ENCODE measurements around the gene SPDYE16. TPM values are rescaled to one million over a fixed set of nuclear protein-coding genes. Genes with fewer than 3 reads are reported as not detected.
"Not testable (repeated sequence)": the region's sequence is repeated elsewhere in the genome, so short reads cannot be mapped to it uniquely, and the experiment has no call there.

The SPDYE16 gene
- not detected in 2 replicates for total RNA-seq (2014; rRNA removed; shearing (Covaris generic))

- DNase-seq (ENCODE audit: low spot score): not testable (repeated sequence)
These were observed at the start of gene SPDYE16 for GRCh38 chr7:76543197-76543596. TSS of gene SPDYE16 (minus strand) at chr7:76543297. CDS start at chr7:76541459, 1,838 bp downstream.

- DNase-seq (ENCODE audit: low spot score): not testable (repeated sequence)
These were observed 49.6 kb upstream of the SPDYE16 start for GRCh38 chr7:76592694-76593093.

DNA sequence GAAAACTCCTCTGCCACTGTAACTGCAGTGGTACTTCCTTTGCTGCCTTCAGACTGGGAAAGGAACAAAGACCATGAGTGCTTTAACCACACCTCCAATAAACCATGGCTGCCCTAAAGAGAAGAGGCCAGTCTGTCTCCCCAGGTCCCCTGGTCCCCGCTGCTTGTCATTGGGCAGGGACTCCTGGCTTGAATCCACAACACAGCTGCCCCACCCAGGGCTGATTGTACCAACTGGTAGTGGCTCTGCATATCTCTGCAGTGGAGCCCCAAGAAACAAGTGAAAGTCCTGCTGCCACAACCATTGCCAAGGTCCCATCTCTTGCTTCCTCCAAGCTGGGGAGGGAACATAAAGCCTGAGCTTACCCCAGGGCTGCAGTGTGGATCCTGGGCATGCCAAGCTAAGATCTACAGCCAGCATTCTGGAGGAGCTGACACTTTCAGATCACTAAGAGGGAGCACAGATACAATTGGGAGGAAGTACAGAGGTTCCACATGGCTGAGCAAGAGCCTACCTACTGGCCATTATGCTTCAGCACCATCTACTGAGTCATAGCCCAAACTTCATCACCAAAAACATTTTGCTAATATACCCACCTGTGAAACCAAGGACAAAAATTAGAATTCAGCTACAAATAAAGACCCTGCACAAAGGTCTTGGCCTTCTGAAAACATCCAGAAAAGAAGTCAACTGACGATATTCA is 48.7 kb upstream of the SPDYE16 start:
- DNase-seq (ENCODE audit: low spot score): not testable (repeated sequence)

DNA sequence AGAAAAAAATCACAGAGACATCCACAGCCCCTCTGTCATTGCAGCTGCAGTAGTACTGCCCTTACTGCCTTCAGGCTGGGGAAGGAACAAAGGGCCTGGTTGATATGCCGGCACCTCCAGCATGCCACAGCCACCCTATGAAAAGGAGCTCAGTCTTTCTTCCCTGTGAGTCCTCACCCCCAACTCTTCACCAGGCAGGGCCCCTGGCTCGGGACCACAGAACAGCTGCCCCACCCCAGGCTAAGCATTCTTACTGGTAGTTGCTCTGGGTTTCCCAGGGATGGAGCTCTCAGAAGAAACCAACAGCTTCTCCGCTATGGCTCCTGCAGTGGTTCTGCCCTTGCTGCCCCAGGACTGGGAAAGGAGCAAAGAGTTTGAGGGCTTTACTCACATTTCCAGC is 47.9 kb upstream of the SPDYE16 start:
- not testable (repeated sequence) for DNase-seq (ENCODE audit: low spot score)

DNA sequence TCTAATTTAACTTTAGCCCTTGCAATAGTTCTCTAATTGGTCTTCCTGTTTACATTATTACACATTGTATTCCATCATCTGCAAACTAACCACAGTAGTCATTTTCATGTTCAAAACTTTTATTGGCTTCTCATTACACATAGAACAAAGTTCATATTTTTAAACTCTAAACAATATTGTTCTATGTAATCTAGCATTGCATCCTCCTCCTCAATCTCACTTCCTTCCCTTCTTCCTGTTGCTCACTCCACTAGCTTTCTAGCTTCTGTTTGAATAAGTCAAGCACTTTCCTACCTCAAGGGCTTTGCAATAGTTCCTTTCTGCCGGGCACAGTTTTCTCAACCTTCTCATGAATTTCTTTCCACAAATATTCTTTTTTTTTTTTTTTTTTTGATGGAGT is 45.5 kb upstream of the SPDYE16 start:
- DNase-seq (ENCODE audit: low spot score): not testable (repeated sequence)

DNA sequence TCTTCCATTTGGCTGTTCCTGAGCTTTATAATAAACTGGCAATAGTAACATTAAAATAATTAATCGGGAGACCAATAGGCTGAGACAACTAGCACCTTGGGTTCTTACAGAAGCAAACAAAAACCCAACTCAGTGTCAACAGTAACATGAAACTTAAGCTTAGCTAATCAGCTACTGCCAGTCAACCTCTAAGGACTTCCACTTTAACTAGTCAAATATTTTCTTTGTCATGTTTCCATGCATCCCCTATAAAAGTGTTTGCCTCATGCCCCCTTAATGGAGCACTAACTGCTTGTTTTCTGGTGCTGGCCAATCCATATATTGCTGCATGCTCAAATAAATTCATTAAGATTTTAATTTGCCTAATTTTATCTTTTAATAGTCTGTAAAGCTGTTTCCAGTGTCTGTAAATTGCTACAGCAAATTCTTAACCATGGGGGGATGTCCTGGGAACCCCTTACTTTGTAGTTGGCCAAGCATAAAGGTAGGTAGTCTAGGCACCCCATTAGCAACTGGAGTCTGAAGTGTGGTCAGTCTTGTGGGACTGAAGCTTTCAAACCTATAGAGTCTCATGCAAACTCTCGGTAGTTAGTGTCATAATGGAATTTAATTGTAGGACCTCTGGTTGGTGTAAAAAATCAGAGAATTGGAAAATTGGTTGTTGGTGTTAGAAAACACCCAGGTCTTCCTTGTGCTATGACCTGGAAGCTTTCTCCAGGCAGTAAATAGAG is 43.7 kb upstream of the SPDYE16 start:
- DNase-seq (ENCODE audit: low spot score): not testable (repeated sequence)

DNA sequence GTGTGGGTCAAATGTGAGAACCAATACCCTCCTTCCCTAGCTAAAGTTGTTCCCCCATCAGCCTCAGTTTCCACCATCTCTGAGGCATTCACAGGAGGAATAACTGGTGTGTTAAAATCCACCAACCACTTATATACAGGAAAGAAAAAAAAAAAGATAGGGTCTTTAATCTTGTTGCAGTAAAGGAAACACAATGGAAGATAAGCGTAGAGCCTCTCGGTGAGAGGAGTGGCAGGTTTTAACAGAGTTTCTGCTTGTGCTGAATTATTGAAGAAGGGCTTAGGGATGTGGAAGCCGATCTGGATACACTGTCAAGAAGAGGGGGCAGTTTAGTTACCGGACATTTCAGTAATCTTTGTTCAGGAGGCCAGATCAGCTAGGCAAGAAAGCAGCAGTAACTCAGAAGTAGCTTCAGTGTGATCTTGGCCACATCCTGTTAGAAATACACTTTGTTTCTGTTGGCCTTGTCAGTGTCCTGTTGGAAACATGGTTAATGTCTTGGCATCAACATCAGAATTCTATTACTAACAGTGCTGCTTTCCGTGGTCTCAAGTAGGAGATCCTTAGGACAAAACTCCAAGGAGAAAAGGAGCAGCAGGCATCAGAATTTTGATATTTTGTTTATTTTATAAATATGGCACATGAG is 40.7 kb upstream of the SPDYE16 start:
- peak; percentile 63 for DNase-seq (ENCODE audit: low spot score)

DNA sequence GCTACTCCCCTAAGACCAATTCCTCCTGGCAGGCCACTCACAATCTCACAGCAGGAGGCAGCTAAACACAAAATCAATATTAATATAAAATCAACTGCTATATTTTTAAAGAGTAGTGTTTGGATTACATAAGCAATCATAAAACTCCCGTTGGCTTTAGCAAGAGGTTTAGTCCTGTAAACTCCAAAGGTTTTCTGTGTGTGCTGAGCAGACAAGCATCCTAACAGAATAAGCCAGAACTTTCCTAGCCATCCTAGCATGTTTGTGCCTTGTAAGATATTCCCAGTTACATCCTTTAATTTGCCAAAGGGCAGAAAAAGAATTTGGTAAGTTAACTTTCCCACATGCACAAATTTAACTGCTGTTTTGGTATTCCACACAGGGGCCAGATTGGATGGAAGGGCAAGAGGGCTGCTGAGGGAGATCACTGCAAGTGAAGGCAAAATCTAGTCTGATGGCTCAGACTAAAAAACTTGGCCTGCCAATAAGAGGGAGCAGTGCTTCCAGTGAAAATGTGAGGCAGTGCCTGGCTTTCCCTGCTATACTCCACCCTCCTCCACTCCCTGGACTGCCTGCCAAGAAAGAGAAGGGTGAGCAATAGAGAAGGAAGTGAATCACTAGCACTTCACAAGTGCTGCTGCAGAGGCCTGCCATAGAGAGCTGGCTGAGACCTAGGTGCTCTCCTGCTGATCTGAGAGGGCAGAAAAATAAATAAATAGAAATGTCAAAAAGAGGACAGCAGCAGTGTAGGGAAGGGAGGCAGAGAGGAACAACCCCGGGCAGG is 39.9 kb upstream of the SPDYE16 start:
- peak; percentile 91 for DNase-seq (ENCODE audit: low spot score)

DNA sequence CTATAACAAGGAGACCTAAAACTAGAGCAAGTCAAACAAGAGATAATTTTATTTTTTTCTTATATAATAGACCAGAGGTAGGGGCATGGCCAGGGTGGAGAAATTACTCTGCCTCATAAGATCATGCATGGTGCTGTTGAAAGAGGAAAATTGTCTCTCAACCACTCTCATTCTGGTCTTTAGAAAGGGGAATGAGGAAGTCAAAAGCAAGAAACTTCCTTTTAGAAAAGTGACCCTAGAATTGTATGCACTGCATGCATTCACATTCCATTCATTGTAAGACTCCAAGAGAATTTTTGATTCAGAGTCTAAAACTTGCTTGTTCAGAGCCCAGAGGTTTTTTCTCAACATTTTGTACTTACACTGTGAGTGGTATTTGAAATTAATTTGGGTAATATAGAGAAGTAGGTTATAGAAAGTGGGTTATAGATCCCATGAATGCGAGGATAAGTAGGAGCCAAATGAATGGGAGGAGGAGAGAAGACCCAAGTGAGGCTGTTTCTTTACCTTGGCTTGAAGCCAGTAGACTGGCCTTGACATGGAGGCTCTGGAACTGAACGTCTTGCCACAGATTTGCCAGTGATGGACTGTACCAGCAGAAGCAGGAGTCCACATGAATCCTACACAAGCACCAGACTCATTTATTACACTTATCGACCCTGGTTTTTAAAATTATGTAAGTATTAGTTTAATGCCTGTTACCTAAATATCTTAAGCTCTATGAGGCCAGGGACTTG is 33.0 kb upstream of the SPDYE16 start:
- not testable (repeated sequence) for DNase-seq (ENCODE audit: low spot score)

GRCh38 chr7:76575431-76575830 is 32.3 kb upstream of the SPDYE16 start:
- DNase-seq (ENCODE audit: low spot score): not testable (repeated sequence)

DNA sequence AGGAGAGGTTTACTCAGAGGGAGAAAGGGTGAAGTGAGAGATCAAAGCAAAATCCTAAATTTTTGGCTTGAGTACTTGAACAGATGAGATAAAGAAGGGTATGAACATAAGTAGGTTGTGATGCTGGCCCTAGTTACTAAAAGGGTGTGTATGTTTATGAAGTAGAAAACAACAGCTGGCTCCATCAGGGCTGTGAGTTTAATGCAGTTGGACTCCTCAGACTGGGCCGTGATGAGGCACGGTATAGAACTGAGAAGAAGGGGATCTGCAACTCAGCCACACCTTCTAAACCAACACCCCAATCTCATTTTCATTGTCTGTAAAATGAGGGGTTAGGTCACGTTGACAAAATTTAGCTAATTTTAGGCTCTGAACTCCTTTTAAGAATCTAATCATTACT is 29.2 kb upstream of the SPDYE16 start:
- not testable (repeated sequence) for DNase-seq (ENCODE audit: low spot score)

DNA sequence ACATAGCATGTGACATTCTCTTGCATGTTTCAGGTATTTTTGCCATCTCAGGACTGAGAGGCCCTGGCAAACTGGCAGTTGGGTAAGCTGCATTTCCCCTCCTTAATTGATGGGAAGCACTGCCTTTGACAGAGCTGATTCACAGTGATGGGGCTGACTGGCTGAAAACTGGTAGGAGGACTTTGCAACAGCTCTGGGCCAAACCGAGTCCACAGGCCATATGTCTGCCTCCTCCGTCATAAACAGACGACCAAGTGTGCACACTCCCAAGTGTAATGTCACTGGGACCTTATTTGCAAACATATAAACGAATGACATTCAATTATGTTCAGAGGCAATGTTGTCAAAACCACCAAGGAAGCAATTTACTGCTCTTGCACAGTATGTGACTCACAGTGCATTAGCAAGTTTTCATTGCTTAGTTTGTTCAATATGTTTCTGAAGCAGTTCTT is 27.3 kb upstream of the SPDYE16 start:
- peak; percentile 59 for DNase-seq (ENCODE audit: low spot score)

GRCh38 chr7:76568742-76569141 is 25.6 kb upstream of the SPDYE16 start:
- DNase-seq (ENCODE audit: low spot score): not testable (repeated sequence)

- DNase-seq (ENCODE audit: low spot score): not testable (repeated sequence)
These were observed 24.7 kb upstream of the SPDYE16 start for GRCh38 chr7:76567753-76568152.

DNA sequence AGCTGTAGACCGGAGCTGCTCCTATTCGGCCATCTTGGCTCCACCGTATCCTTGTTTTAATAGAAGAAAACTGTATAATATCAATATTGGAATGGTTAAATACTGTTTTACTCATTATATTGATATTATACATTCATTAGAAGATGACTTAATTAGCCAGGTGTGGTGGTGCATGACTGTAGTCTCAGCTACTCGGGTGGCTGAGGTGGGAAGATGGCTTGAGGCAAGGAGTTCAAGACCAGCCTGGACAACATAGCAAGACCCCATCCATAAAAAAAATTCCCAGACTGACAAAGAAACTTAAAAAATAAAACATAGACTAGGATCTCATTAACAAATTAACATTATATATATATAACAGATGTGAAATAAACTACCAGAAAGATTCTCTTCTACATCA is 24.2 kb upstream of the SPDYE16 start:
- not testable (repeated sequence) for DNase-seq (ENCODE audit: low spot score)

DNA sequence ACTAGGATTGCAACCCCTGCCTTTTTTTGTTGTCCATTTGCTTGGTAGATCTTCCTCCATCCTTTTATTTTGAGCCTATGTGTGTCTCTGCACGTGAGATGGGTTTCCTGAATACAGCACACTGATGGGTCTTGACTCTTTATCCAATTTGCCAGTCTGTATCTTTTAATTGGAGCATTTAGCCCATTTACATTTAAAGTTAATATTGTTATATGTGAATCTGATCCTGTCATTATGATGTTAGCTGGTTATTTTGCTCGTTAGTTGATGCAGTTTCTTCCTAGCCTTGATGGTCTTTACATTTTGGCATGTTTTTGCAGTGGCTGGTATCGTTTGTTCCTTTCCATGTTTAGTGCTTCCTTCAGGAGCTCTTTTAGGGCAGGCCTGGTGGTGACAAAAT is 21.9 kb upstream of the SPDYE16 start:
- DNase-seq (ENCODE audit: low spot score): not testable (repeated sequence)

DNA sequence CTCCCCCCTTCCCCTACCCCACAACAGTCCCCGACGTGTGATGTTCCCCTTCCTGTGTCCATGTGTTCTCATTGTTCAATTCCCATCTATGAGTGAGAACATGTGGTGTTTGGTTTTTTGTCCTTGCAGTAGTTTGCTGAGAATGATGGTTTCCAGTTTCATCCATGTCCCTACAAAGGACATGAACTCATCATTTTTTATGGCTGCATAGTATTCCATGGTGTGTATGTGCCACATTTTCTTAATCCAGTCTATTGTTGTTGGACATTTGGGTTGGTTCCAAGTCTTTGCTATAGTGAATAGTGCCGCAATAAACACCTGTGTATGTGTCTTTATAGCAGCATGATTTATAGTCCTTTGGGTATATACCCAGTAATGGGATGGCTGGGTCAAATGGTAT is 18.2 kb upstream of the SPDYE16 start:
- not testable (repeated sequence) for DNase-seq (ENCODE audit: low spot score)

- not testable (repeated sequence) for DNase-seq (ENCODE audit: low spot score)
These were observed 17.1 kb upstream of the SPDYE16 start for GRCh38 chr7:76560157-76560556.

DNA sequence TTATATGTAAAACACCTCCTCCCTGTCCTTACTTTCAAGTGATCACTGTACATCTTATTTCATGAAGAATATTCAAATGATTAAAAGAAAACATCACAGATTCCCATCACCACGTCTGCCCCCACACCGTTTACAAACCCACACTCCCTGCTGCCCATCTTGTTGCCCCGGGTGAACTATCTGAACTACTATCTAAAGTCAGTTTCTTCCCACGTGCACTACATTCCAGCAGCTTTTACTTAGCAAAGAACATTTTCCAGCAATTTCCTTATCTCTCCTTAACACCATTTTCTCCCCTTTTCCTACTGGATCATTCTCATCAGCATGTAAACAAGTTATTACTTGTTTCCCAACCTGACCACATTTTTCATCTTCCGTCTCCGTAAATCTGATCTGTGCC is 16.6 kb upstream of the SPDYE16 start:
- DNase-seq (ENCODE audit: low spot score): not testable (repeated sequence)

DNA sequence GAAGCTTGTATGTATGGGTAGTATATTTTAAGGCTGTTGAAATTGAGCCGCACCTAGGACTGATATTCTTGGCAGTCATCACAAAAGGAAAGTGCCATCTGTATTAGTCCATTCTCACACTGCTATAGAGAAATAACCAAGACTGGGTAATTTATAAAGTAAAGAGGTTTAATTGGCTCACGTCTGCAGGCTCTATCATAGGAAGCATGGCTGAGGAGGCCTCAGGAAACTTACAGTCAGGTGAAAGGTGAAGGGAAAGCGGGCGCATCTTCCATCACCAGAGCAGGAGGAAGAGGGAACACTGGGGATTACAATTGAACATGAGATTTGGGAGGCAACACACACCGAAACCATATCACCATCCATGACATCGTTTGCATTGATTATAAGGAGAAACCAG is 8.9 kb upstream of the SPDYE16 start:
- DNase-seq (ENCODE audit: low spot score): not testable (repeated sequence)

GRCh38 chr7:76549855-76550248 is 6.8 kb upstream of the SPDYE16 start:
- DNase-seq (ENCODE audit: low spot score): not testable (repeated sequence)
